ENCODE data around the gene VPS37B.
A peak's percentile ranks its signal among the peaks of the same experiment; 100 is the strongest.

The VPS37B gene

GRCh38 chr12:122836027-122836921, 59.6 kb downstream of the VPS37B start:
- DNase-seq, result peak; percentile 30

- no peak for DNase-seq
These were observed 60.2 kb downstream of the VPS37B start for GRCh38 chr12:122835750-122836026.

GRCh38 chr12:122834921-122835749, 60.8 kb downstream of the VPS37B start, which contains the start of gene HIP1R:
Gene HIP1R (plus strand): TSS chr12:122835457. CDS start chr12:122835551, 94 bp downstream.
- no peak for DNase-seq

- DNase-seq, result peak; percentile 69
These were observed 61.6 kb downstream of the VPS37B start for GRCh38 chr12:122834104-122834920.

- DNase-seq, result no peak
These were observed 65.3 kb downstream of the VPS37B start for GRCh38 chr12:122830517-122831214.

- no peak for DNase-seq
These were observed 68.7 kb downstream of the VPS37B start for GRCh38 chr12:122827258-122827657.

- DNase-seq, result peak; percentile 40
These were observed 69.9 kb downstream of the VPS37B start for GRCh38 chr12:122825773-122826724.

GRCh38 chr12:122823429-122823828, 72.5 kb downstream of the VPS37B start:
- no peak for DNase-seq

- DNase-seq, result no peak
These were observed 75.1 kb downstream of the VPS37B start for GRCh38 chr12:122820838-122821271.

- DNase-seq, result no peak
These were observed 75.8 kb downstream of the VPS37B start for GRCh38 chr12:122820138-122820537.

- DNase-seq, result peak; percentile 56
These were observed 76.6 kb downstream of the VPS37B start for GRCh38 chr12:122819209-122819785.

Measured in NCI-H2171 treated with DMSO at 0.1 percent for 48 hours (cell line).